HCT116 (cell line): ENCODE results near the gene FOXR1. TPM values are rescaled to one million over a fixed set of nuclear protein-coding genes. Genes with fewer than 3 reads are reported as not detected.

Experiments used
- ATAC-seq: fragments of 200-7000 bp; cut with Tn5 transposase; 2 replicates; pipeline ENCODE4 v1.9.1; 2020; ENCODE audit warnings: mild to moderate bottlenecking, moderate library complexity
- BruUV-seq: library from RNA; stranded (reverse); fragments of 400-500 nt; replicated peaks from 2 replicates; lab custom pipeline; 2021; lab: Mats Ljungman, UMichigan
- CTCF ChIA-PET: fragments of 300-600 bp; sonication (Branson Sonifier 250); formaldehyde crosslinking; loops from one replicate; lab custom pipeline; 2021; ENCODE audit warnings: antibody characterized with exemption; lab: Charles Lee
- POLR2A ChIA-PET: fragments of 300-600, 350-600 bp; sonication (Branson Sonifier 250); formaldehyde crosslinking; loops from one replicate; lab custom pipeline; 2021; ENCODE audit warnings: antibody characterized with exemption; lab: Charles Lee
- RAD21 ChIA-PET, 2 experiments: fragments of 300-600 bp; sonication (Branson Sonifier 250); formaldehyde crosslinking; loops; one replicate each; lab custom pipeline; 2023; ENCODE audit warnings: low total read pairs in 2 of 2; ENCODE audit not compliant: uncharacterized antibody in 2 of 2, unreplicated experiment in 2 of 2, low non-redundant PET in 1 of 2; lab: Charles Lee
- DNase-seq: peaks from one replicate; pipeline ENCODE4 v3.0.0-alpha.2; 2010; ENCODE audit warnings: low read depth, low spot score
- H2AFZ ChIP-seq: fragments of 200-600 bp; shearing (Covaris generic), sonication (generic); 2 replicates; pipeline ENCODE4 v1.6.1; 2017; ENCODE audit warnings: low read depth, mixed run types, mixed read lengths, antibody characterized with exemption, low read length; ENCODE audit not compliant: poor library complexity, severe bottlenecking
- H3K27ac ChIP-seq: 2 replicates; pipeline ENCODE4 v1.5.1; 2012; ENCODE audit warnings: low read depth, low read length
- H3K27me3 ChIP-seq: fragments of 200-600 bp; sonication (generic); 2 replicates; pipeline ENCODE4 v1.6.1; 2016; ENCODE audit warnings: mixed run types, low read length, mixed read lengths; ENCODE audit not compliant: insufficient read depth
- H3K36me3 ChIP-seq, 2 experiments: fragments of 200-500 bp in 1 of 2; fragments of 200-600 bp in 1 of 2; sonication (Bioruptor generic) in 1 of 2; sonication (generic) in 1 of 2; 2 replicates each; pipeline versions ENCODE4 v1.5.1 to v1.6.1; 2014 to 2016; ENCODE audit warnings: low read length in 2 of 2, inconsistent platforms in 1 of 2, mixed read lengths in 1 of 2, mixed run types in 1 of 2; ENCODE audit not compliant: insufficient read depth in 2 of 2, control insufficient read depth in 1 of 2
- H3K4me1 ChIP-seq, 2 experiments: fragments of 200-600 bp in 1 of 2; sonication (generic) in 1 of 2; 2 replicates each; pipeline versions ENCODE4 v1.5.1 to v1.6.1; 2012 to 2017; ENCODE audit warnings: low read length in 2 of 2, inconsistent platforms in 1 of 2, mild to moderate bottlenecking in 1 of 2, mixed read lengths in 1 of 2, mixed run types in 1 of 2, moderate library complexity in 1 of 2; ENCODE audit not compliant: insufficient read depth in 2 of 2, control insufficient read depth in 1 of 2
- H3K4me2 ChIP-seq: fragments of 200-600 bp; sonication (generic); 2 replicates; pipeline ENCODE4 v1.6.1; 2017; ENCODE audit warnings: mixed run types, low read length, mixed read lengths
- H3K4me3 ChIP-seq, 2 experiments: fragments of 200-600 bp in 1 of 2; sonication (generic) in 1 of 2; replicated peaks in 1 of 2; 2 replicates each; pipeline ENCODE4 v1.5.1; 2011 to 2016; ENCODE audit warnings: low read length in 2 of 2, control low read depth in 1 of 2, low read depth in 1 of 2, mild to moderate bottlenecking in 1 of 2, mixed read lengths in 1 of 2, mixed run types in 1 of 2
- H3K79me2 ChIP-seq: fragments of 200-600 bp; sonication (generic); 2 replicates; pipeline ENCODE4 v1.6.1; 2017; ENCODE audit warnings: mild to moderate bottlenecking, mixed run types, low read length, moderate library complexity, mixed read lengths; ENCODE audit not compliant: insufficient read depth
- H3K9ac ChIP-seq: fragments of 200-600 bp; sonication (generic); 2 replicates; pipeline ENCODE4 v1.6.1; 2016; ENCODE audit warnings: low read length, mixed read lengths
- H3K9me2 ChIP-seq: fragments of 200-600 bp; sonication (generic), shearing (Covaris generic); 2 replicates; pipeline ENCODE4 v1.6.1; 2017; ENCODE audit warnings: mixed run types, mild to moderate bottlenecking, moderate library complexity; ENCODE audit not compliant: insufficient read depth
- H3K9me3 ChIP-seq, 2 experiments: fragments of 200-500 bp in 1 of 2; fragments of 200-600 bp in 1 of 2; sonication (Bioruptor generic) in 1 of 2; sonication (generic) in 1 of 2; 2 replicates each; pipeline ENCODE4 v1.6.1; 2014 to 2017; ENCODE audit warnings: low read length in 2 of 2, mixed read lengths in 2 of 2, inconsistent platforms in 1 of 2, low read depth in 1 of 2, mild to moderate bottlenecking in 1 of 2, mixed run types in 1 of 2, moderate library complexity in 1 of 2; ENCODE audit not compliant: control insufficient read depth in 1 of 2, insufficient read depth in 1 of 2
- H4K20me1 ChIP-seq: fragments of 200-600 bp; sonication (generic), shearing (Covaris generic); 2 replicates; pipeline ENCODE4 v1.6.1; 2017; ENCODE audit warnings: mixed run types, mild to moderate bottlenecking, moderate library complexity; ENCODE audit not compliant: insufficient read depth
- CEBPB ChIP-seq: IDR thresholded peaks from 2 replicates; pipeline ENCODE4 v1.6.1; 2012; ENCODE audit warnings: low read depth
- JUND ChIP-seq: IDR thresholded peaks from 2 replicates; pipeline ENCODE4 v1.6.1; 2012
- POLR2A ChIP-seq: IDR thresholded peaks from 2 replicates; pipeline ENCODE4 v1.7.0; 2011; ENCODE audit warnings: borderline replicate concordance; ENCODE audit not compliant: insufficient read depth, insufficient read length; ENCODE audit errors: extremely low read depth
- POLR2AphosphoS5 ChIP-seq: IDR thresholded peaks from 2 replicates; pipeline ENCODE4 v1.6.1; 2011; ENCODE audit warnings: mild to moderate bottlenecking, low read depth, low read length, moderate library complexity
- RAD21 ChIP-seq: IDR thresholded peaks from 2 replicates; pipeline ENCODE4 v1.6.1; 2012; ENCODE audit warnings: low read depth, mild to moderate bottlenecking
- SIN3A ChIP-seq: IDR thresholded peaks from 2 replicates; pipeline ENCODE4 v1.6.1; 2012; ENCODE audit warnings: low read depth
- SP1 ChIP-seq: IDR thresholded peaks from 2 replicates; pipeline ENCODE4 v1.6.1; 2012; ENCODE audit warnings: low read depth
- SRF ChIP-seq: IDR thresholded peaks from 2 replicates; pipeline ENCODE4 v1.6.1; 2012; ENCODE audit warnings: low read depth
- TCF7L2 ChIP-seq: IDR thresholded peaks from 2 replicates; pipeline ENCODE4 v1.7.0; 2011; ENCODE audit warnings: borderline replicate concordance, inconsistent platforms; ENCODE audit not compliant: insufficient read depth, insufficient read length; ENCODE audit errors: extremely low read depth
- ZFX ChIP-seq: fragments of 450-650 bp; IDR thresholded peaks from 2 replicates; pipeline ENCODE4 v1.6.1; 2017
- ZNF274 ChIP-seq: fragments of 200-500 bp; sonication (Bioruptor generic); IDR thresholded peaks from 2 replicates; pipeline ENCODE4 v1.6.1; 2014; ENCODE audit warnings: mild to moderate bottlenecking, low read depth, low read length, inconsistent platforms
- intact Hi-C: fragments of 100-400 bp; cut with micrococcal nuclease; formaldehyde crosslinking; loops from 2 replicates; pipeline ENCODE4 v1.10.0; 2022
- total RNA-seq: library from RNA; stranded (reverse); gene quantifications from one replicate; pipeline ENCODE4 v1.2.1, GENCODE V29; 2021; ENCODE audit not compliant: unreplicated experiment
- TF ChIP-seq, protein P1 (sequence below): IDR thresholded peaks from 2 replicates; pipeline ENCODE4 v1.6.1; 2012

FOXR1 gene
- total RNA-seq, 1 experiment from 2014 or later, result not detected

DNA sequence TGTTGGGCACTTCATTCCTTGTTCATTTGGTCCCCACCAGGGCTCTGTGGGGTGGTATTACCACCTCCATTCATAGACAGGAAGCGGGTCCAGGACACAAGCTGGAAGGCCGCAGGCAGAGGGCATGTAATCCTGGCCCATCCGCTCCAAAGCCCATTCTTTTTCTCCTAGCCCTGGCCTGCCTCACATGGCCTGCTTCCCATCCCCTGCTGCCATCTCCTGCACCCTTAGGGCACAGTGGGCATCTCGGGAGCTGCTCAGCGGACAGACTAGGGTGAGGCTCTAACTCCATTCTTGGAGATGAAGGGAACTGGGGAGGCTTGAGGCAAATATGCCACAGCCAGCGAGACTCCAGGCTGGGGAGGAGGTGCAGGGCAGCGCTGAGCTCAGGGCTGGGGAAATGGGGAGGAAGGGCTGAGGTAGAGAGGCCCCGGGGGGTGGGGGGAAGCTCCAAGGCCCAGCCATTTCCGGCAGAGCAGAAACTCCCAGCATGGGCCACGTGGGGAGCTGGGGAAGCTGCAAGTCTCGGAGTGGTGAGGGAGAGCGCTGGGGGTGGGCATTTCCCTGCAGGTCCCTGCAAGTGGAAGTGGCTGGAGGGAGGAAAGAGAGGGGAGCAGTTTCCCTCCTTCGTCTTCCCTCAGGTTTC is 31.5 kb upstream of the FOXR1 start:
- CTCF ChIA-PET, result no interaction called here
- H3K4me1 ChIP-seq, result peaks cover 19 to 29% of the 10 kb centered on the region in 2 experiments
- POLR2A ChIA-PET, result no interaction called here
- intact Hi-C loops, result no loop called here
- ATAC-seq (no peak), DNase-seq (no peak)
- H3K9me3 ChIP-seq, result no peaks in the 10 kb centered on the region
- H3K4me3 ChIP-seq, result no peak overlapping the region
- RAD21 ChIA-PET, result no interaction called here
- no peak overlapping the region for H2AFZ ChIP-seq
- no peaks in the 10 kb centered on the region for H3K27me3 ChIP-seq
- TF ChIP-seq POLR2A (no peak), ZNF274 (no peak), ZFX (no peak), SIN3A (no peak), CEBPB (no peak), SP1 (no peak), TCF7L2 (no peak), SRF (no peak), JUND (no peak), RAD21 (no peak)
- TF ChIP-seq, protein P1, sequence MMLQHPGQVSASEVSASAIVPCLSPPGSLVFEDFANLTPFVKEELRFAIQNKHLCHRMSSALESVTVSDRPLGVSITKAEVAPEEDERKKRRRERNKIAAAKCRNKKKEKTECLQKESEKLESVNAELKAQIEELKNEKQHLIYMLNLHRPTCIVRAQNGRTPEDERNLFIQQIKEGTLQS, result no peak
- H3K9me2 ChIP-seq, result no peaks in the 10 kb centered on the region
- no peak overlapping the region for H3K9ac ChIP-seq
- no peaks in the 10 kb centered on the region for H4K20me1 ChIP-seq
- BruUV-seq, result no TSS peak
- H3K27ac ChIP-seq, result no peak overlapping the region
- no peaks in the 10 kb centered on the region for H3K36me3 ChIP-seq
- H3K79me2 ChIP-seq, result no peaks in the 10 kb centered on the region
- no peak overlapping the region for H3K4me2 ChIP-seq

DNA sequence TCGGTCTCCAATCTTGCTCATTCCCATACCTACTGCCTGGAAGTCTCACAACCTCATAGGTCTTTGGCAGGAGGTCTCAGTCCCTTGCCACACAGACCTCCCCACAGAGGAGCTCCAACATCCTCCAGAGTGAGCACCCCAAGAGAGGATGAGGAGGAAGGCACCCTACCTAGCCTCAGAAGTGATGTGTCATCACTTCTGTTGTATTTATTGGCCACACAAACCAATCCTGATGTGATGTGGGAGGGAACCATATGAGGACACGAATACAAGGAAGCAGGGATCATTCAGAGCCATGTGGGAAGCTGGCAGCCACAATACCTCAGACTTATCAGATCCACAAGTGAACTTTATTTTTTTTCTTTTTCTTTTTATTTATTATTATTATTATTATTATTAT is 24.5 kb upstream of the FOXR1 start:
- Histone ChIP-seq H3K27ac (no peak overlapping the region), H3K4me2 (no peak overlapping the region), H2AFZ (no peak overlapping the region), H3K9ac (no peak overlapping the region), H3K9me2 (no peaks in the 10 kb centered on the region), H3K36me3 (no peaks in the 10 kb centered on the region), H3K79me2 (no peaks in the 10 kb centered on the region), H3K27me3 (no peaks in the 10 kb centered on the region), H3K4me1 (peaks cover 0 to 8% of the 10 kb centered on the region in 2 experiments; a peak in 2 of 4 replicates), H3K4me3 (no peak overlapping the region), H3K9me3 (no peaks in the 10 kb centered on the region), H4K20me1 (no peaks in the 10 kb centered on the region)
- POLR2A ChIA-PET, result interaction anchor here (1.2 to 1.4 kb wide), 2 partner anchors 17 to 38 kb away, joined by 3 to 9 read pairs; no protein-coding TSS in a partner anchor
- ATAC-seq (0 out of 2 replicates have a peak, but pooled peaks have one; percentile 17), DNase-seq (no peak)
- CTCF ChIA-PET, result interaction anchor here (1.2 kb wide), 1 partner anchor 257 kb away, joined by 5 read pairs; no protein-coding TSS in a partner anchor
- TF ChIP-seq ZFX, result no peak
- TF ChIP-seq POLR2AphosphoS5, result no peak
- intact Hi-C loops, result no loop called here
- RAD21 ChIA-PET, result no interaction called here
- BruUV-seq, result no TSS peak
